ENCODE measurements around the gene PPP2R5A. TPM values are rescaled to one million over a fixed set of nuclear protein-coding genes. Genes with fewer than 3 reads are reported as not detected.
"Not testable (repeated sequence)": the region's sequence is repeated elsewhere in the genome, so short reads cannot be mapped to it uniquely, and the experiment has no call there.

PPP2R5A gene
- total RNA-seq, 1 donor from 2014 or later, result 77.9 TPM

DNA sequence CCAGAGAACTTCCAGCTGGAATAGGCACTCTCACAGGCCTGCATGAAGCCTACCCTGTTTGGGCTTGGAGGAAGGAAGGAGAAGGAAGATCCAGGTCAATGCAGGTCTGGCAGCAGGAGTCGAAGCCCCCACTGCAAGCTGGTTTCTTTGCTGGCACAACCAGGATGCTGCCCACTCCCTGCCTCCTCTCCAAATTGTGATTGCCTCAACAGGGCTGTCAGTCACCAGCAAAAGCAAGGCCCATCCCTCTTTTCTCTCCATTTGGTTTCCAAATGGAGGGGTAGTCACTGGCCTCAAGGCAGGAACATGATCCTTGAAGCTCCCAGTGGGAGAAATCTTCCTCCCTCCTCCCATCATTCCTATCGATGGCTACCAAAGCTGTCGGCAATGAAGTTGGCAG, 92.4 kb downstream of the PPP2R5A start:
- intact Hi-C loops (cut with DNase I), result no loop called here
- DNase-seq (no peak), ATAC-seq (ENCODE audit: poor library complexity) (no peak)

DNA sequence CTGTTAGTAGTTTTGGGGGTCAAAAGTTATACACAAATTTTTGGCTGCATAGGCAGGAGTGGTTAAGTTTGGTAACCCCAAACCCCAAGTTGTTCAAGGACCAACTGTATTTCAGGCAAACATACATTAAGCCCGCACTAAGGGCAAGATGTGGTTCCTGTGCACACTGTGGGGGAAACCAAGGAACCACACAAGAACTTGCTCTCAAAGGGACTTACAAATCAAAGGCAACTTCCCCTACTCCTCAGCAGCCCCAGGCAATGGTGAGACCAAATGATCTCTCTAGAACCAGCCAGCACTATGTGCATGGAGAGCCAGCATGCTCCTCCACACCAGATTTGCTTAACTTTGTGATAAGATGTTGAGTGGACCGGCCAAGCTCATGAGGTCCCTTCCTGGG, 94.2 kb downstream of the PPP2R5A start:
- intact Hi-C loops (cut with DNase I), result no loop called here
- no peak for DNase-seq
- ATAC-seq (ENCODE audit: poor library complexity), result no peak

DNA sequence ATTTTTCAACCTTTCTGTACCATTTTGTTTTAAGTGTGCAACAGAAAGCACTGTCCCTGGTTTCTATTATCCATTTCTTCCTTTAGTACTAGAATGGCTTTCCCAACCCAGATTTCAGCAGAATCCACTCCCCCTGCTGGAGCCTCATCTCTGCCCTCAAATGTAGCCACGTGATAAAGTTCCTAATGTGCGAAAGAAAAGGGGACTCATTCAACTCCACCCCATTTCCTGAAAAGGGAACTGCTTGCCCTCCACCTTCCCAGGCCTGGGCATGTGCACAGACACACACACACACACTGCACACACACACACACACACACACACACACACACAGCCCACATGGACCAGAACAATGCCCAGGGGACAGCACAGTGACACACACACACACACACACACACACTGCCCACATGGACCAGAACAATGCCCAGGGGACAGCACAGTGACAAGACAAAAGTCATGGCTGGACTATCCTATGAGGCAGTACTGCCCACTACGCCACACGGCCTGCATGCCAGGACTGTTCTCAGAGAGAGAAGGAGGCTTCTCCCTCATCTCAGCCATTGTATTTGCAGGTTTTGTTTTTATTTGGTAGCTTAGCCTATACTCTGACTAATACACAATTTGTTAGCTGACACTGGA, 96.3 kb downstream of the PPP2R5A start:
- intact Hi-C loops (cut with DNase I), result no loop called here
- ATAC-seq (ENCODE audit: poor library complexity) (no peak), DNase-seq (no peak)

DNA sequence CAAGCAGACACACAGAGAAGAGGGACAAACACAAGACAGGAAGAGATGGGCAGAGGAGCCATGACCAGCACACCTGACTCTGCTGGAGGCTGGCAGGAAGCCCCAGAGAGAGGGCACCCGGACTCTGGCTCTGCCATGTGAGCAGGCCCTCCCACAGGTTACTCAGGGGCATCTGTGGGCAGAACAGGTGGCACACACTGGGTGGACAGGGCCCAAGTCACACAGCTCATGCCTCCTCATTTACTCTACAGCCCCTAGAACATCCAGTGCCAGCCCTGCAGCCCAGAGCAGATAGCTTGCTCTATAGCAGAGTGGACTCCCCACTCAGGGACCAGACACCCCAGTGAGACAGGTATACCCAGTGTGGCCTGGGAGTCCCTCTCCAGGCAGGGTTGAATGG, 100.8 kb downstream of the PPP2R5A start:
- no peak for DNase-seq
- ATAC-seq (ENCODE audit: poor library complexity), result no peak
- intact Hi-C loops (cut with DNase I), result no loop called here

DNA sequence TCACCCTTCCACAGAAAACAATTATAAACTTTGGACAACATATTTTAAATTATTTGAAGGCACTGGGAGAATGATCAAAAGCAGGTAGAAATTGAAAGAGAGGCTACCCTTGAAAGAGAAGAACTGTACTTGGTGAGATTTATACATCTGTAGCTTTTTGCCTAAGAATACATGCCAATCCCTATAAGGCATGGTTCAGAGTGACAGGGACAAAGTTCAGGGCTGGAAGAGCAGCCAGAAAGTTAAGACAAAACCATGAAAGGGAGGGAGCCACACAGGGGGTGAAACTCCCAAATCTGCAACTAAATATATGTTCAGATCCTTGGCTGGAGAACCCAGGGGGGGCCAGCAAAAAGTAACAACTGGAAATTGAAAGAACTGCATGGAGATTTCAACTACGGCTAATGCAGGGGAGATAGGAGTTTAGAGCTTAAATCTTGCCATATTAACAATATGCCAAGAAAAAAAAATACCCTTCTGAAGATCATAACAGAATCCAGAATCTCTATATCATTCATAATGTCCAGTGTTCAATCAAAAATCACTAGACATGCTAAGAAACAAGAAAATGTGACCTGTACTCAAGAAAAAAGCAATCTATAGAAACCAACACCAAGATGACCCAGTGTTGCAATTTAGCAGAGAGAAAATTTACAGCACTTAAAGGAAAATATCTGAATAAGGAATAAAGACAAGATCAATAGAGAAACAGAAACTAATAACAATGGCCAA, 103.9 kb downstream of the PPP2R5A start:
- intact Hi-C loops (cut with DNase I), result no loop called here
- ATAC-seq (ENCODE audit: poor library complexity) (no peak), DNase-seq (no peak)

DNA sequence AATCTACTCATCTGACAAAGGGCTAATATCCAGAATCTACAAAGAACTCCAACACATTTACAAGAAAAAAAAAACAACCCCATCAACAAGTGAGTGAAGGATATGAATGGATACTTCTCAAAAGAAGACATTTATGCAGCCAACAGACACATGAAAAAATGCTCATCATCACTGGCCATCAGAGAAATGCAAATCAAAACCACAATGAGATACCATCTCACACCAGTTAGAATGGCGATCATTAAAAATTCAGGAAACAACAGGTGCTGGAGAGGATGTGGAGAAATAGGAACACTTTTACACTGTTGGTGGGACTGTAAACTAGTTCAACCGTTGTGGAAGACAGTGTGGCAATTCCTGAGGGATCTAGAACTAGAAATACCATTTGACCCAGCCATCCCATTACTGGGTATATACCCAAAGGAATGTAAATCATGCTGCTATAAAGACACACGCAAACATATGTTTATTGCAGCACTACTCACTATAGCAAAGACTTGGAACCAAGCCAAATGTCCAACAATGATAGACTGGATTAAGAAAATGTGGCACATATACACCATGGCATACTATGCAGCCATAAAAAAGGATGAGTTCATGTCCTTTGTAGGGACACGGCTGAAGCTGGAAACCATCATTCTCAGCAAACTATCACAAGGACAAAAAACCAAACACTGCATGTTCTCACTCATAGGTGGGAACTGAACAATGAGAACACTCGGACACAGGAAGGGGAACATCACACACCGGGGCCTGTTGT, 110.6 kb downstream of the PPP2R5A start:
- ATAC-seq (ENCODE audit: poor library complexity); intact Hi-C loops (cut with DNase I); DNase-seq: not testable (repeated sequence)

DNA sequence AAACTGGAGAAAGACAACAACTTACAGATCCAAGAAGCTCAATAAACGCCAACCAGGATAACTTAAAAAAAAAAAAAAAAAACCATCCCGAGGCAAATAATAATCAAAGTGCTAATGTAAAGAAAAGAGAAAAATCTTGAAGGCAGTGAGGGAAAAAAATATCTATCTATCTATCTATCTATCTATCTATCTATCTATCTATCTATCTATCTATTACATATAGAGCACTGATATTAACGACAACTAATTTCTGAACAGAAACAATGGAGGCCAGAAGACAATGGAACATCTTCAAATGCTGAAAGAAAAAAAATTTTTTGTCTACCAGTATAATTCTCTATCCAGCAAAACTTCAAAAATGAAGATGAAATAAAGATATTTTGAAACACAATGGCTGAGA, 111.4 kb downstream of the PPP2R5A start:
- DNase-seq, result no peak
- no peak for ATAC-seq (ENCODE audit: poor library complexity)
- intact Hi-C loops (cut with DNase I), result no loop called here

DNA sequence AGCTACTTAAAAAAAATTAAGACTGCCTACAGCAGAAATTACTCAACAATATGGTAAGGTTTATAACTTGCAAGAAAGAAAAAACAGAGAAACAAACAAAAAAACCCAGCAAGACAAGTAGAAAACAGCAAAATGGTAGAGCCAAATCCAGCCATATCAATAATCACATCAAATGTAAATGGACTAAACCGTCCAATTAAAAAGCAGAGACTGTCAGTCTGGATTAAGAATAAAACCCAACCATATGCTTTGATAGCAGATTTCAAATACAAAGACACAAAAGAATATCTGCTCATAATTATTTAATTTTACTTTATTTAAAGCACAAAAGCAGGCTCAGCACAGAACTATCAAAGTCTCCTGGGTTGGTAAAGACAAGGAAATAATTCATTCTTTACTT, 112.0 kb downstream of the PPP2R5A start:
- ATAC-seq (ENCODE audit: poor library complexity) (no peak), DNase-seq (no peak)
- intact Hi-C loops (cut with DNase I), result no loop called here

DNA sequence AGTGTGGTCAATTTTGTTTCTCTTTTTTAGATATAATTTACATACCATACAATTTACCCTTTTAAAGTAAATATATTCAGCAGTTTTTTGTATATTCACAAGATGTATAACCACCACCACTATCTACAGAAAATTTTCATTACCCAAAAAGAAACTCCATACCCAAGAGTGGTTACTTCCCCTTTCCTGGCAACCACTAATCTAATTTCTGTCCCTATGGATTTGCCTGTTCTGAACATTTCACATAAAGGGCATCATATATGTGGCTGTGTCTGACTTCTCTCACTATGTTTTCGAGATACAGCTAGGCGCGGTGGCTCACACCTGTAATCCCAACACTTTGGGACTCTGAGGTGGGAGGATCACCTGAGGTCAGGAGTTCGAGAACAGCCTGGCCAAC, 115.8 kb downstream of the PPP2R5A start:
- intact Hi-C loops (cut with DNase I), result no loop called here
- no peak for ATAC-seq (ENCODE audit: poor library complexity)
- DNase-seq, result no peak

DNA sequence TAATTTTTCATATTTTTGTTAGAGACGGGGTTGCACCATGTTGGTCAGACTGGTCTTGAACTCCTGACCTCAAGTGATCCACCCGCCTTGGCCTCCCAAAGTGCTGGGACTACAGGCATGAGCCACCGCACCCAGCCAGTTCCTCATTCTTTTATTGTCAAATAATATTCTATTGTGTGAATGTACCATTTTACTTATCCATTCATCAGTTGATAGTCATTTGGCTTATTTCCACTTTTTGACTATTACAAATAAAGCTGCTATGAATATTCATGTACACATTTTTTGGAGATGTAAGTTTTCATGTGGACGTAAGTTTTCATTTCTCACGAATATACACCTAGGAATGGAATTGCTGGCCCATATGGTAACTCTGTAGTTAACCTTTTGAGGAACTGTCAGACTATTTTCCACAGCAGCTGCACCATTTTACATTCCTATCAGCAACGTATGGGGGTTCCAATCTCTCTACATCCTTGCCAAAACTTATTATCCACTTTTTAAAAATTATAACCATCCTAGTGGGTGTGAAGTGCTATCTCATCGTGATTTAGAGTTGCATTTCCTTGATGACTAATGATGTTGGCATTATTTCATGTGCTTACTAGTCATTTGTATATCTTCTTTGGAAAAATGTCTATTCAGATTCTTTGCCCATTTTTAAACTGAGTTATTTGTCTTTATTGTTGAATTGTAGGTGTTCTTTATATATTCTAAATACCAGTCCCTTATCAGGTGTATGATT, 116.8 kb downstream of the PPP2R5A start:
- intact Hi-C loops (cut with DNase I), result no loop called here
- ATAC-seq (ENCODE audit: poor library complexity) (no peak), DNase-seq (no peak)

DNA sequence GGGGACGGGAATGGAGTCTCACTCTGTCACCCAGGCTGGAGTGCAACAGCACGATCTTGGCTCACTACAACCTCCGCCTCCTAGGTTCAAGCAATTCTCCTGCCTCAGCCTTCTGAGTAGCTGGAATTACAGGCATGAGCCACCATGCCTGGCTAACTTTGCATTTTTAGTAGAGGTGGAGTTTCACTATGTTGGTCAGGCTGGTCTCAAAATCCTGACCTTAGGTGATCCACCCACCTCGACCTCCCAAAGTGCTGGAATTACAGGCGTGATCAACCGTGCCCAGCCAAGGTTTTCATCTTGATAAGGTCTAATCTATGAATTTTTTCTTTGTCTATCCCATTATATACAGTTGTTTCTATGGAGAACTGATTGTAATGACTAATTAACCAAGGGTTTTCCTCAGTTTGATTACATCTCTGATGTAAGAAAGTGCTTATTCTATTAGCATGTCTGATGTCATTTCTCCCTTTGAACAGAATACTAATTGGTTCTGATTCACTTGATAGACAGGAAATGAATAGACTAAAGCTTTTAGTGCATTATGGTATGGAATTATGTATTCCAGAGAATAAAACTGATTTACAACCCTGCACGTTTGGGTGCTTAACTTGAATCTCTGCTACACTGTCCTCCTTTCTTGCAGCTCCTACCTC, 117.6 kb downstream of the PPP2R5A start:
- ATAC-seq (ENCODE audit: poor library complexity), result no peak
- DNase-seq, result no peak
- intact Hi-C loops (cut with DNase I), result no loop called here

DNA sequence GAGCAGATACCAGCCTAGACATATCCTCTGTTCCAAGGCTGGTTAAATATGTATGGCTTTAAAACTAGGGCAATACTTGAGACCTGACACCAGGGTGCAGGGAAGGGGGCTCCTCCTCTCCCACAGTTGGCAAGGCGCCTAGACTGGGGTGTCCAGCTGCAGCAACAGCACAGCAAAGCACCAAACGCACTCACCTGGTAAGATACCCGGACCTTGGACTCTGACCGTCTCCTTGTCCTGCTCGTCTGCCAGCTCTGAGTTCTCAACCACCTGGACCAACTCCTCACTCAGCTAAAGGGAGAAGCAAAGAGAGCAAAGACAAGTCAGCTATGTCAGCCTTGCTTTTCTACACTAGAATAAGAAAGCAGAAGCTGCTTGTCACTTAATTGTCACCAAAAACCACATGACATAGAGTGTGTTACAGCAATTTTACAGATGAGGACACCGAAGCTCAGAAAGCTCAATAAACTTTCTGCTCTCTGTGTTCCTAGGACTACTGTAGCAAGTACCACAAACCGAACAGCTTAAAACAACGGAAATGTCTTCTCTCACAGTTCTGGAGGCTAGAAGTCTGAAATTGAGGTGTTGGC, 125.1 kb downstream of the PPP2R5A start:
- intact Hi-C loops (cut with DNase I), result no loop called here
- ATAC-seq (ENCODE audit: poor library complexity) (no peak), DNase-seq (no peak)

Other genes starting within 250 kb of the PPP2R5A start
- gene INTS7, start 249.9 kb upstream of the PPP2R5A start, total RNA-seq, result 8.2 TPM
- 0.43 TPM for gene DTL, start 249.7 kb upstream of the PPP2R5A start, total RNA-seq
- gene PACC1, start 129.5 kb downstream of the PPP2R5A start, total RNA-seq, result 2.2 TPM
- 106 TPM for gene NENF, start 147.5 kb downstream of the PPP2R5A start, total RNA-seq

Measured in Right ventricle myocardium superior (tissue), 1 donor.